IMR-90 (cell line): ENCODE measurements around the gene CACNA2D3. TPM values are rescaled to one million over a fixed set of nuclear protein-coding genes. Genes with fewer than 3 reads are reported as not detected.

ENCODE experiments used
- ATAC-seq: fragments of 200-7000 bp; cut with Tn5 transposase; 2 replicates; pipeline ENCODE4 v1.9.1; 2020; ENCODE audit warnings: low read depth, mild to moderate bottlenecking, moderate library complexity
- BruUV-seq: library from RNA; stranded (reverse); fragments of 400-500 nt; replicated peaks from 2 replicates; lab custom pipeline; 2021; lab: Mats Ljungman, UMichigan
- CTCF ChIA-PET: fragments of 300-600 bp; formaldehyde crosslinking; extraction: SDS; loops from one replicate; lab custom pipeline; 2021; ENCODE audit warnings: antibody characterized with exemption; lab: Yijun Ruan, JAX
- POLR2A ChIA-PET: fragments of 300-600 bp; sonication (Branson Sonifier 250); formaldehyde crosslinking; loops from one replicate; lab custom pipeline; 2022; ENCODE audit warnings: antibody characterized with exemption; ENCODE audit not compliant: unreplicated experiment; lab: Charles Lee
- DNase-seq: peaks from one replicate; pipeline ENCODE4 v3.0.0; 2013
- H2AFZ ChIP-seq: replicated peaks from 2 replicates; pipeline ENCODE3; 2013; ENCODE audit warnings: low read length, mild to moderate bottlenecking; ENCODE audit not compliant: poor library complexity
- H2AK5ac ChIP-seq: 2 replicates; pipeline ENCODE4 v1.6.1; 2013; ENCODE audit warnings: low read depth, low read length, inconsistent platforms
- H2AK9ac ChIP-seq: replicated peaks from 2 replicates; pipeline ENCODE3; 2013; ENCODE audit warnings: mild to moderate bottlenecking, low read depth, low read length, moderate library complexity; ENCODE audit not compliant: poor library complexity
- H2BK120ac ChIP-seq: 2 replicates; pipeline ENCODE4 v1.6.1; 2013; ENCODE audit warnings: low read depth, low read length, inconsistent platforms
- H2BK15ac ChIP-seq: 3 replicates; pipeline ENCODE4 v1.6.1; 2013; ENCODE audit warnings: low read depth, low read length, inconsistent platforms
- H2BK20ac ChIP-seq: 2 replicates; pipeline ENCODE4 v1.6.1; 2013; ENCODE audit warnings: low read depth, mild to moderate bottlenecking, inconsistent platforms, low read length, moderate library complexity
- H2BK5ac ChIP-seq: 2 replicates; pipeline ENCODE4 v1.6.1; 2013; ENCODE audit warnings: mild to moderate bottlenecking, low read depth, low read length, inconsistent platforms; ENCODE audit not compliant: poor library complexity, severe bottlenecking
- H3K14ac ChIP-seq: replicated peaks from 2 replicates; pipeline ENCODE4 v1.6.1; 2013; ENCODE audit warnings: low read depth, low read length, inconsistent platforms
- H3K18ac ChIP-seq: 2 replicates; pipeline ENCODE4 v1.6.1; 2013; ENCODE audit warnings: low read depth, low read length, control low read depth
- H3K23ac ChIP-seq: 2 replicates; pipeline ENCODE4 v1.6.1; 2013; ENCODE audit warnings: low read depth, low read length, inconsistent platforms
- H3K27ac ChIP-seq: 2 replicates; pipeline ENCODE4 v1.5.1; 2013; ENCODE audit warnings: mild to moderate bottlenecking, control low read depth, low read length; ENCODE audit not compliant: insufficient read depth
- H3K27me3 ChIP-seq: 2 replicates; pipeline ENCODE4 v1.6.1; 2013; ENCODE audit warnings: low read length; ENCODE audit not compliant: control insufficient read depth, insufficient read depth
- H3K36me3 ChIP-seq: 2 replicates; pipeline ENCODE4 v1.6.1; 2013; ENCODE audit warnings: low read length, mixed read lengths; ENCODE audit not compliant: control insufficient read depth, insufficient read depth
- H3K4ac ChIP-seq: 2 replicates; pipeline ENCODE4 v1.6.1; 2013; ENCODE audit warnings: low read depth, low read length, inconsistent platforms
- H3K4me1 ChIP-seq: 2 replicates; pipeline ENCODE4 v1.6.1; 2013; ENCODE audit warnings: low read length, mixed read lengths; ENCODE audit not compliant: control insufficient read depth, insufficient read depth
- H3K4me2 ChIP-seq: 2 replicates; pipeline ENCODE4 v1.6.1; 2013; ENCODE audit warnings: low read depth, mild to moderate bottlenecking, control low read depth, low read length, moderate library complexity
- H3K4me3 ChIP-seq: 2 replicates; pipeline ENCODE4 v1.5.1; 2013; ENCODE audit warnings: low read depth, mild to moderate bottlenecking, control low read depth, low read length, moderate library complexity; ENCODE audit not compliant: insufficient read depth
- H3K56ac ChIP-seq: 2 replicates; pipeline ENCODE4 v1.6.1; 2013; ENCODE audit warnings: low read length, inconsistent platforms; ENCODE audit not compliant: insufficient read depth; ENCODE audit errors: extremely low read depth
- H3K79me1 ChIP-seq, 2 experiments: 2 replicates each; pipeline ENCODE4 v1.6.1; 2013; ENCODE audit warnings: low read length in 2 of 2, inconsistent platforms in 1 of 2, low read depth in 1 of 2
- H3K9ac ChIP-seq: 2 replicates; pipeline ENCODE4 v1.6.1; 2013; ENCODE audit warnings: low read depth, low read length, control low read depth
- H3K9me1 ChIP-seq: 2 replicates; pipeline ENCODE4 v1.6.1; 2013; ENCODE audit warnings: low read length, inconsistent platforms; ENCODE audit not compliant: insufficient read depth
- H3K9me3 ChIP-seq: 2 replicates; pipeline ENCODE4 v1.6.1; 2013; ENCODE audit warnings: low read length; ENCODE audit not compliant: control insufficient read depth, insufficient read depth
- H4K20me1 ChIP-seq: 2 replicates; pipeline ENCODE4 v1.6.1; 2013; ENCODE audit warnings: low read length, inconsistent platforms; ENCODE audit not compliant: insufficient read depth
- H4K5ac ChIP-seq: 2 replicates; pipeline ENCODE4 v1.6.1; 2013; ENCODE audit warnings: mild to moderate bottlenecking, low read depth, low read length, control low read depth
- H4K8ac ChIP-seq, 2 experiments: 2 replicates each; pipeline ENCODE4 v1.6.1; 2013; ENCODE audit warnings: low read depth in 2 of 2, low read length in 2 of 2, control low read depth in 1 of 2, inconsistent platforms in 1 of 2
- H4K91ac ChIP-seq: 2 replicates; pipeline ENCODE4 v1.6.1; 2013; ENCODE audit warnings: low read depth, low read length, inconsistent platforms; ENCODE audit not compliant: insufficient read depth
- BHLHE40 ChIP-seq: fragments of 150-350 bp; IDR thresholded peaks from 2 replicates; pipeline ENCODE4 v1.6.1; 2016; ENCODE audit warnings: mild to moderate bottlenecking, low read depth, low read length
- CEBPB ChIP-seq: IDR thresholded peaks from 2 replicates; pipeline ENCODE4 v1.6.1; 2012; ENCODE audit warnings: low read depth, low read length, improper control_type of control experiment
- CHD1 ChIP-seq: IDR thresholded peaks from 2 replicates; pipeline ENCODE4 v1.6.1; 2012; ENCODE audit warnings: low read depth, low read length, improper control_type of control experiment
- FOS ChIP-seq: fragments of 150-350 bp; IDR thresholded peaks from 2 replicates; pipeline ENCODE4 v1.6.1; 2016; ENCODE audit warnings: low read depth, low read length
- MAFK ChIP-seq: IDR thresholded peaks from 2 replicates; pipeline ENCODE4 v1.6.1; 2012; ENCODE audit warnings: low read depth, low read length, improper control_type of control experiment
- MAZ ChIP-seq: IDR thresholded peaks from 2 replicates; pipeline ENCODE4 v1.6.1; 2012; ENCODE audit warnings: low read depth, mild to moderate bottlenecking, low read length, improper control_type of control experiment, moderate library complexity, borderline replicate concordance
- MXI1 ChIP-seq: IDR thresholded peaks from 2 replicates; pipeline ENCODE4 v1.6.1; 2012; ENCODE audit warnings: low read depth, mild to moderate bottlenecking, low read length, moderate library complexity, borderline replicate concordance
- NFE2L2 ChIP-seq: fragments of 150-350 bp; IDR thresholded peaks from 2 replicates; pipeline ENCODE4 v1.6.1; 2016; ENCODE audit warnings: low read depth, mild to moderate bottlenecking, low read length
- POLR2A ChIP-seq: IDR thresholded peaks from 2 replicates; pipeline ENCODE4 v1.6.1; 2012; ENCODE audit warnings: mild to moderate bottlenecking, low read depth, low read length
- RAD21 ChIP-seq: IDR thresholded peaks from 2 replicates; pipeline ENCODE4 v1.6.1; 2012; ENCODE audit warnings: low read length, improper control_type of control experiment
- RCOR1 ChIP-seq: IDR thresholded peaks from 2 replicates; pipeline ENCODE4 v1.6.1; 2012; ENCODE audit warnings: mild to moderate bottlenecking, low read length, improper control_type of control experiment; ENCODE audit not compliant: insufficient replicate concordance
- RFX5 ChIP-seq: IDR thresholded peaks from 2 replicates; pipeline ENCODE4 v1.8.0; 2012; ENCODE audit warnings: low read depth, mild to moderate bottlenecking, low read length, moderate library complexity
- SMC3 ChIP-seq: fragments of 150-350 bp; IDR thresholded peaks from 2 replicates; pipeline ENCODE4 v1.6.1; 2016; ENCODE audit warnings: low read depth, mild to moderate bottlenecking, antibody characterized with exemption, low read length, moderate library complexity
- WGBS, 2 experiments: methylation state at CpG; one replicate each; pipeline versions ENCODE4 v1.1.5 to v1.1.7; 2013; ENCODE audit warnings: missing lambda C conversion rate in 2 of 2; ENCODE audit not compliant: insufficient read length in 1 of 2; ENCODE audit errors: extremely low coverage in 2 of 2; 5-methylcytosine and 5-hydroxymethylcytosine counted together
- dilution Hi-C: fragments of 300-500 bp; cut with HindIII; formaldehyde crosslinking; loops from one replicate; pipeline ENCODE4 v1.14.3; 2018; ENCODE audit warnings: low sequenced_read_pairs; ENCODE audit not compliant: unreplicated experiment
- in situ Hi-C: fragments of 300-500 bp; cut with MboI; formaldehyde crosslinking; loops from 3 replicates; pipeline ENCODE4 v1.14.3; 2019; ENCODE audit warnings: low sequenced_read_pairs, inconsistent platforms, mixed read lengths
- intact Hi-C: fragments of 100-400 bp; cut with micrococcal nuclease; formaldehyde crosslinking; loops from 2 replicates; pipeline ENCODE4 v1.10.0; 2022
- polyA plus RNA-seq, 3 experiments: library from polyadenylated mRNA; depleted of rRNA; stranded (reverse); fragments of >200 nt; gene quantifications; 2 replicates each; pipeline ENCODE4 v1.2.3, GENCODE V29; 2012; ENCODE audit warnings: low replicate concordance in 1 of 3
- total RNA-seq: library from RNA; depleted of rRNA; stranded (reverse); fragments of >200 nt; gene quantifications from 2 replicates; pipeline ENCODE4 v1.2.3, GENCODE V29; 2012
- TF ChIP-seq, protein P1 (sequence below): fragments of 150-350 bp; IDR thresholded peaks from 2 replicates; pipeline ENCODE4 v1.6.1; 2016; ENCODE audit warnings: low read depth, mild to moderate bottlenecking, low read length, moderate library complexity, borderline replicate concordance
- TF ChIP-seq, protein P2 (sequence below): conservative IDR thresholded peaks from 2 replicates; pipeline ENCODE4 v1.5.1; 2012; ENCODE audit warnings: mild to moderate bottlenecking, low read depth, low read length, improper control_type of control experiment
- TF ChIP-seq, protein P3 (sequence below): fragments of 150-350 bp; IDR thresholded peaks from 2 replicates; pipeline ENCODE4 v1.6.1; 2017; ENCODE audit warnings: mild to moderate bottlenecking, antibody characterized with exemption, low read length, low read depth

The CACNA2D3 gene
- total and polyA plus RNA-seq, 2 of the 4 experiments (the other 2 are of a cell fraction): 0.36 to 0.41 TPM

GRCh38 chr3:55044486-55044885 is 922.1 kb downstream of the CACNA2D3 start:
- H4K91ac ChIP-seq: no peak overlapping the region
- no peak overlapping the region for H4K8ac ChIP-seq
- ATAC-seq (no peak), DNase-seq (no peak)
- no peak overlapping the region for H4K5ac ChIP-seq
- H3K18ac ChIP-seq: no peak overlapping the region
- H3K4me3 ChIP-seq: no peak overlapping the region
- H3K4me2 ChIP-seq: no peak overlapping the region
- no peak overlapping the region for H2BK120ac ChIP-seq
- no peak overlapping the region for H2AFZ ChIP-seq
- H3K56ac ChIP-seq: no peak overlapping the region
- H2BK20ac ChIP-seq: no peak overlapping the region
- H3K14ac ChIP-seq: no peak overlapping the region
- no peak overlapping the region; the same call in 2 of the 3 replicates for H2BK15ac ChIP-seq
- no peaks in the 10 kb centered on the region for H3K9me3 ChIP-seq
- in situ Hi-C loops: no loop called here
- no peaks in the 10 kb centered on the region for H3K4me1 ChIP-seq
- no peak overlapping the region for H2AK5ac ChIP-seq
- H3K9ac ChIP-seq: no peak overlapping the region
- dilution Hi-C loops: no loop called here
- ChIA-PET CTCF (no interaction called here), POLR2A (no interaction called here)
- H3K23ac ChIP-seq: no peak overlapping the region
- H3K4ac ChIP-seq: no peak overlapping the region
- no CpG with 5 or more reads among the region's 1 CpG for WGBS, 2 experiments
- H3K79me1 ChIP-seq: no peaks in the 10 kb centered on the region
- no peak overlapping the region for H2AK9ac ChIP-seq
- H3K27ac ChIP-seq: no peak overlapping the region
- TF ChIP-seq RFX5 (no peak), POLR2A (no peak), BHLHE40 (no peak), SMC3 (no peak), CEBPB (no peak), RCOR1 (no peak), MAFK (no peak), MXI1 (no peak), RAD21 (no peak), CHD1 (no peak), FOS (no peak), NFE2L2 (no peak), MAZ (no peak)
- TF ChIP-seq, protein P1, sequence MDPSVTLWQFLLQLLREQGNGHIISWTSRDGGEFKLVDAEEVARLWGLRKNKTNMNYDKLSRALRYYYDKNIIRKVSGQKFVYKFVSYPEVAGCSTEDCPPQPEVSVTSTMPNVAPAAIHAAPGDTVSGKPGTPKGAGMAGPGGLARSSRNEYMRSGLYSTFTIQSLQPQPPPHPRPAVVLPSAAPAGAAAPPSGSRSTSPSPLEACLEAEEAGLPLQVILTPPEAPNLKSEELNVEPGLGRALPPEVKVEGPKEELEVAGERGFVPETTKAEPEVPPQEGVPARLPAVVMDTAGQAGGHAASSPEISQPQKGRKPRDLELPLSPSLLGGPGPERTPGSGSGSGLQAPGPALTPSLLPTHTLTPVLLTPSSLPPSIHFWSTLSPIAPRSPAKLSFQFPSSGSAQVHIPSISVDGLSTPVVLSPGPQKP: no peak
- TF ChIP-seq, protein P2, sequence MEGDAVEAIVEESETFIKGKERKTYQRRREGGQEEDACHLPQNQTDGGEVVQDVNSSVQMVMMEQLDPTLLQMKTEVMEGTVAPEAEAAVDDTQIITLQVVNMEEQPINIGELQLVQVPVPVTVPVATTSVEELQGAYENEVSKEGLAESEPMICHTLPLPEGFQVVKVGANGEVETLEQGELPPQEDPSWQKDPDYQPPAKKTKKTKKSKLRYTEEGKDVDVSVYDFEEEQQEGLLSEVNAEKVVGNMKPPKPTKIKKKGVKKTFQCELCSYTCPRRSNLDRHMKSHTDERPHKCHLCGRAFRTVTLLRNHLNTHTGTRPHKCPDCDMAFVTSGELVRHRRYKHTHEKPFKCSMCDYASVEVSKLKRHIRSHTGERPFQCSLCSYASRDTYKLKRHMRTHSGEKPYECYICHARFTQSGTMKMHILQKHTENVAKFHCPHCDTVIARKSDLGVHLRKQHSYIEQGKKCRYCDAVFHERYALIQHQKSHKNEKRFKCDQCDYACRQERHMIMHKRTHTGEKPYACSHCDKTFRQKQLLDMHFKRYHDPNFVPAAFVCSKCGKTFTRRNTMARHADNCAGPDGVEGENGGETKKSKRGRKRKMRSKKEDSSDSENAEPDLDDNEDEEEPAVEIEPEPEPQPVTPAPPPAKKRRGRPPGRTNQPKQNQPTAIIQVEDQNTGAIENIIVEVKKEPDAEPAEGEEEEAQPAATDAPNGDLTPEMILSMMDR: no peak
- TF ChIP-seq, protein P3, sequence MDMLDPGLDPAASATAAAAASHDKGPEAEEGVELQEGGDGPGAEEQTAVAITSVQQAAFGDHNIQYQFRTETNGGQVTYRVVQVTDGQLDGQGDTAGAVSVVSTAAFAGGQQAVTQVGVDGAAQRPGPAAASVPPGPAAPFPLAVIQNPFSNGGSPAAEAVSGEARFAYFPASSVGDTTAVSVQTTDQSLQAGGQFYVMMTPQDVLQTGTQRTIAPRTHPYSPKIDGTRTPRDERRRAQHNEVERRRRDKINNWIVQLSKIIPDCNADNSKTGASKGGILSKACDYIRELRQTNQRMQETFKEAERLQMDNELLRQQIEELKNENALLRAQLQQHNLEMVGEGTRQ: no peak
- intact Hi-C loops: loop anchor here (10.0 kb wide), 2 partner anchors 170 to 1000 kb away; no protein-coding TSS in a partner anchor
- BruUV-seq: no TSS peak
- H2BK5ac ChIP-seq: no peak overlapping the region
- no peaks in the 10 kb centered on the region for H3K36me3 ChIP-seq
- H3K9me1 ChIP-seq: no peaks in the 10 kb centered on the region
- H4K20me1 ChIP-seq: no peaks in the 10 kb centered on the region
- H3K27me3 ChIP-seq: no peaks in the 10 kb centered on the region
